Measurements from ENCODE around the gene DLGAP1. TPM values are rescaled to one million over a fixed set of nuclear protein-coding genes. Genes with fewer than 3 reads are reported as not detected.

Gene DLGAP1
- total and polyA plus RNA-seq, 2 of the 8 experiments (the other 6 are each of a cell fraction or from before 2014, with no cell fraction given) = 11.8 to 16.9 TPM

GRCh38 chr18:3983351-3983969, 471.6 kb downstream of the DLGAP1 start:
- no peaks in the 10 kb centered on the region for H4K20me1 ChIP-seq (replicated peaks in 1 of 2; ENCODE audit: control insufficient read depth in 1 of 2, insufficient read depth in 2 of 2, low read length in 2 of 2)
- H3K9ac ChIP-seq (replicated peaks in 1 of 4; ENCODE audit: extremely low read depth in 1 of 4, low read depth in 3 of 4, low read length in 3 of 4) = no peak overlapping the region
- peaks cover 0 to under 1% (median 0%) of the 10 kb centered on the region in 4 experiments; a peak in 1 of 8 replicates for H3K36me3 ChIP-seq (ENCODE audit: control insufficient read depth in 2 of 4, insufficient read depth in 4 of 4, low read length in 3 of 4)
- POLR2A ChIA-PET (ENCODE audit: partially characterized antibody) = no interaction called here
- no peak overlapping the region for H4K8ac ChIP-seq (ENCODE audit: extremely low read depth, insufficient read depth, low read length)
- no peak overlapping the region for H3K4ac ChIP-seq (replicated peaks; ENCODE audit: insufficient read length, low read depth, low read length)
- TF ChIP-seq CEBPB (IDR thresholded peaks at IDR 0.05; ENCODE audit: low read depth, low read length) (no peak), ASH2L (IDR thresholded peaks at IDR 0.05; ENCODE audit: low read length) (no peak), BCL11A (IDR thresholded peaks at IDR 0.05; ENCODE audit: low read depth in 2 of 2, low read length in 2 of 2) (no peak)
- H3K56ac ChIP-seq (replicated peaks; ENCODE audit: insufficient read length, low read depth, low read length) = no peak overlapping the region
- no peak overlapping the region for H3K27ac ChIP-seq (ENCODE audit: low read depth, low read length)
- H3K23ac ChIP-seq (ENCODE audit: insufficient read length) = no peak overlapping the region
- peaks cover 0 to 5% of the 10 kb centered on the region in 2 experiments; a peak in 2 of 4 replicates for H3K9me3 ChIP-seq (ENCODE audit: insufficient read depth in 2 of 2, low read depth in 1 of 2, low read length in 1 of 2)
- H3K27me3 ChIP-seq (replicated peaks in 1 of 4; ENCODE audit: control insufficient read depth in 3 of 4, extremely low read depth in 1 of 4, insufficient read depth in 3 of 4, low read length in 3 of 4) = no peaks in the 10 kb centered on the region
- H2BK20ac ChIP-seq (ENCODE audit: low read length) = no peak overlapping the region
- FAIRE-seq (no peak), DNase-seq (ENCODE audit: low read depth in 1 of 2, low spot score in 2 of 2) (no peak)
- CTCF ChIA-PET (ENCODE audit: partially characterized antibody) = interaction anchor here (0.7 to 3.8 kb wide), 3 partner anchors 11 to 944 kb away, joined by 3 to 26 read pairs (median 4); no protein-coding TSS in a partner anchor
- no peak overlapping the region for H4K5ac ChIP-seq (ENCODE audit: insufficient read length, low read depth, low read length)
- H3K4me2 ChIP-seq (ENCODE audit: insufficient read depth in 1 of 2, low read depth in 2 of 2, low read length in 2 of 2) = no peak overlapping the region
- H2AK5ac ChIP-seq (ENCODE audit: low read depth, low read length) = no peak overlapping the region
- no peaks in the 10 kb centered on the region; the same call in 1 of the 2 replicates for H3K79me1 ChIP-seq (ENCODE audit: low read depth, low read length)
- no peak overlapping the region for H4K91ac ChIP-seq (replicated peaks; ENCODE audit: insufficient read length, low read length)
- 88% methylated on average over 5 of the region's 5 CpGs; no CpG with 5 or more reads in 1 of the 2 experiments for WGBS, 2 experiments (ENCODE audit: extremely low coverage in 1 of 2, insufficient coverage in 1 of 2, insufficient read length in 1 of 2, insufficient replicate concordance in 2 of 2, low coverage in 1 of 2, low lambda C conversion rate in 2 of 2, missing lambda C conversion rate in 1 of 2)
- no peaks in the 10 kb centered on the region for H3K23me2 ChIP-seq (ENCODE audit: low read depth, low read length)
- peaks cover 0 to 10% (median 6%) of the 10 kb centered on the region in 4 experiments; a peak in 4 of 7 replicates for H3K4me1 ChIP-seq (replicated peaks in 1 of 4; ENCODE audit: control insufficient read depth in 3 of 4, insufficient read depth in 4 of 4, low read length in 3 of 4)
- no peaks in the 10 kb centered on the region for H3K79me2 ChIP-seq (ENCODE audit: control insufficient read depth in 1 of 2, insufficient read depth in 2 of 2, low read length in 2 of 2)
- no peak overlapping the region for H2BK12ac ChIP-seq (ENCODE audit: low read depth, low read length)
- H2AFZ ChIP-seq (ENCODE audit: low read length) = no peak overlapping the region
- H2BK15ac ChIP-seq (ENCODE audit: low read length) = no peak overlapping the region
- no peak overlapping the region for H3K18ac ChIP-seq (ENCODE audit: extremely low read depth, low read length)
- no peak overlapping the region for H3K4me3 ChIP-seq (ENCODE audit: extremely low read depth in 1 of 4, insufficient read depth in 2 of 4, low read depth in 3 of 4, low read length in 4 of 4)
- no peak overlapping the region for H2BK5ac ChIP-seq (ENCODE audit: low read depth, low read length)
- no peak overlapping the region for H2BK120ac ChIP-seq (replicated peaks; ENCODE audit: low read depth, low read length)
- no peak overlapping the region for H3K14ac ChIP-seq (ENCODE audit: insufficient read length)
